Cardiac fibroblast (primary cell): ENCODE data around the gene FCHO1.
A peak's percentile ranks its signal among the peaks of the same experiment; 100 is the strongest.

ENCODE experiments used
- DNase-seq, 2 donors: peaks; one replicate each; pipeline versions ENCODE4 v3.0.0 to v3.0.0-alpha.2; 2010; ENCODE audit warnings: low read depth in 2 of 2
- H3K4me3 ChIP-seq, 2 donors: replicated peaks in 1 of 2; 1 replicate in 1 of 2; 2 replicates in 1 of 2; pipeline ENCODE4 v1.5.1; 2011; ENCODE audit warnings: low read depth in 2 of 2, low read length in 2 of 2, mild to moderate bottlenecking in 2 of 2, moderate library complexity in 1 of 2
- CTCF ChIP-seq: IDR thresholded peaks from one replicate; pipeline ENCODE4 v1.5.1; 2011; ENCODE audit warnings: low read depth, mild to moderate bottlenecking, low read length, inconsistent platforms

Gene FCHO1

GRCh38 chr19:17718947-17719711 lies 32.1 kb upstream of the FCHO1 start, which contains the start of gene MAP1S:
MAP1S (plus strand) TSS chr19:17719480; CDS start chr19:17719503, 23 bp downstream.
- peak within 1 kb of the TSS; percentile 93 to 99 for H3K4me3 ChIP-seq
- peak; percentile 53 to 67 for DNase-seq
- TF ChIP-seq CTCF = no peak

- DNase-seq = no peak
- H3K4me3 ChIP-seq = peak overlapping the region; percentile 93 to 99
- no peak for TF ChIP-seq CTCF
Observed at GRCh38 chr19:17719730-17720400, 31.4 kb upstream of the FCHO1 start.

- H3K4me3 ChIP-seq = peak overlapping the region; percentile 93 to 99
- DNase-seq = no peak
- TF ChIP-seq CTCF = no peak
Observed at GRCh38 chr19:17720440-17720839, 30.8 kb upstream of the FCHO1 start.

GRCh38 chr19:17721111-17721628 lies 30.1 kb upstream of the FCHO1 start:
- DNase-seq = no peak
- no peak for TF ChIP-seq CTCF
- peak overlapping the region in 1 of 2 donors; percentile 93 for H3K4me3 ChIP-seq

- TF ChIP-seq CTCF = no peak
- peak overlapping the region in 1 of 2 donors; percentile 26 for H3K4me3 ChIP-seq
- DNase-seq = peak; percentile 30 to 70
Observed at GRCh38 chr19:17721821-17722220, 29.5 kb upstream of the FCHO1 start.

- no peak overlapping the region for H3K4me3 ChIP-seq
- no peak for DNase-seq
- TF ChIP-seq CTCF = no peak
Observed at GRCh38 chr19:17722655-17723240, 28.5 kb upstream of the FCHO1 start.
